Midbrain (tissue), 1 donor: ENCODE results near the gene FOXO1.
"Not testable (repeated sequence)": the region's sequence is repeated elsewhere in the genome, so short reads cannot be mapped to it uniquely, and the experiment has no call there.

ENCODE experiments used
- DNase-seq: peaks from one replicate; lab custom pipeline; 2025; lab: John Stamatoyannopoulos, UW

Gene FOXO1

DNA sequence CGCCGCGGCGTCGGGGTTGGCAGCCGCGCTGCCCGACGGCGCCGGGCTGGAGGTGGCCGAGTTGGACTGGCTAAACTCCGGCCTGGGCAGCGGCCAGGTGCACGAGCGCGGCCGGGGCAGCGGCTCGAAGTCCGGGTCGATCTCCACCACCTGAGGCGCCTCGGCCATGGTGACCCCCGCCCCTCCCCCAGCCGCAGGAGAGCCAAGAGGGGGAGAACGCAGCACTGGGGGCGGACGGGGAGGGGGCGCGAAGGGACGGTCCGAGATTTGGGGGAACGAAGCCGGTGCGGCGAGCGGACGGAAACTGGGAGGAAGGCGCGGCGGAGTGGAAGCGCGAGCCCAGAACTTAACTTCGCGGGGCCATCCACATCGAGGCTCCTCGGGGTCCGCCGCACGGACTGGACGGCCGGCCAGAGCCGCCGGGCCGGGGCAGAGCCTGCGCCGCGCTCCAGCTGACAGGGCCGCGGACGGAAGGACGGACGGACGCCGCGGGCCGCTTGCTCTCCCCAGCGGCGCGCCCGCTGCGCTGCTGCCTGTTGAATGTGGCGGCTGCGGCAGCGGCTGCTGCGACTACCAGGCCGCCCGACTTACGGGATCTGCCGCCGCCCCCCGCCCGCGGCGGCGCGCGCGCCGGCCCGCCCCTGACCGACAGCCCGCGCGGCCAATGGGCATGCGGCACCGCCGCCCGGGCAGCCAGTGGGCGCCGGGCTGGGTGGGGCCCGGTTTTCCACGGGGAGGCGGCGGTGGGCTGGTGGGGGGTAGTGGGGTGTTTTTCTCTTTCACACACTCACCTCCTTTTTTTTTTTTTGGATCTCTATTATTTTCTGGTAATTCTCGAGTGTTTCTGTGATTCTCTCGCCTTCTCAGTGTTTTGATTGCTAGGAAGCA lies at the start of gene FOXO1:
FOXO1 (minus strand) TSS at position 597 of the 888 bp plus-strand sequence; CDS start at position 168, 429 bp downstream.
- DNase-seq = peak; percentile 86

DNA sequence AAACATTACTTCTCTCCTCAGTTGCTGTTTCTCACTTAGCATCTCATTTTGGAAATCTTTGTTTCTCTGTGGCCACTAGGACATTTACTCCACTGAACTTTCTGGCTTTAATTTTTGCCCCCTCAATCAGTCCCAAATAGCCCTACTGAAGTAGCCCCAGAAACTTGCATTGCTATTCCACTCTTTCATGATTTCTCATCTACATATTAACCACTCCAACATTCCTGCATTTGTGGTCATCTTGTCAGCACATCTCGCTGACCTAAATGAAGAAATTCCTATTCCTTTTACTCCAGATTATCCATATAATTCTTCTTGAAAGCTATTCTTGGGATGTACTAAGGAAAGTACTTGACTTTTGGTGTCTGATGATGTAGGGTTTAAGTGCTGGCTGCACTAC lies 48.0 kb upstream of the FOXO1 start:
- not testable (repeated sequence) for DNase-seq

DNA sequence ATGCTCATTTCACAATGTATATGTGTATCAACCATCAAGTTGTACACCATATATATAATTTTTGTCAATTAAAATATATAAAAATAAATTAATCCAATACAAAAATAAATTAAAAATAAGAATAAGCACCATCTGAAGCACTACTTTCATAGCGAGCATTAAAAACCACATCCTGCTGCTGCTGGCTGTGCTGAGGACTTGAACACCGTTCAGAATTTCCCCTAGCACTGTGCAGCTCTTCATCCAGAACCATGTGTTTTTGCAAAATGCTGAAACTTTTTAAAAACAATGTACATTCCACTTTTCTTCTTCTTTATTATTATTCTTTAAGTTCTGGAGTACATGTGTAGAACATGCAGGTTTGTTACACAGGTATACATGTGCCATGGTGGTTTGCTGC lies 40.0 kb upstream of the FOXO1 start:
- DNase-seq = no peak

DNA sequence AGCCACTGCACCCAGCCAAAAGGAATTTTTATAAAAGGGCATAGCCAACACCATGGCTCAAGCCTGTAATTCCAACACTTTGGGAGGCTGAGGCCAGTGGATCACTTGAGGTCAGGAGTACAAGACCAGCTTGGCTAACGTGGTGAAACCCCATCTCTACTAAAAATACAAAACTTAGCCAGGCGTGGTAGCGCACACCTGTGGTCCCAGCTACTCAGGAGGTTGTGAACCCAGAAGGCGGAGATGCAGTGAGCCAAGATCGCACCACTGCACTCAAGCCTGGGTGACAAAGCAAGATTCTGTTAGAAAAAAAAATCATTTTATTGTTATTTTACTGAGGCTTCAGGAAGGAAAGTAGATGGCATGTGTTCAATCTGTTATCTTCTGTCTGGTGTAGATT lies 31.3 kb upstream of the FOXO1 start:
- DNase-seq = no peak

DNA sequence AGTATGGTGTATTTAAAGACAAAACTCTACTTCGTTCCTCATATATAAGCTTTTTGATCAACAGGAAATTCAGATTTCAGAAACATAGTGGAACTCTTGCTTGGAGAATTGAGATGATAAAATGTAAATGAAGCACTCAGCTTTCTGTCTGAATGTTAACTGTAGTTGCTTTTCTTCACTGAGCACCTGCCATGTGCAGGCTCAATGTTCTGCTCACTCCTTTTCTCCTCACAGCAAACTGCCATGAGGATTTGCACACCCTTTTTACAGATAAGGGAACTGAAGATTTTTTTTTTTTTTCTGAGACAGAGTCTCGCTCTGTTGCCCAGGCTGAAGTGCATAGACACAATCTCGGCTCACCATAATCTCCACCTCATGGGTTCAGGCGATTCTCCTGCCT lies 28.0 kb upstream of the FOXO1 start:
- DNase-seq = no peak

DNA sequence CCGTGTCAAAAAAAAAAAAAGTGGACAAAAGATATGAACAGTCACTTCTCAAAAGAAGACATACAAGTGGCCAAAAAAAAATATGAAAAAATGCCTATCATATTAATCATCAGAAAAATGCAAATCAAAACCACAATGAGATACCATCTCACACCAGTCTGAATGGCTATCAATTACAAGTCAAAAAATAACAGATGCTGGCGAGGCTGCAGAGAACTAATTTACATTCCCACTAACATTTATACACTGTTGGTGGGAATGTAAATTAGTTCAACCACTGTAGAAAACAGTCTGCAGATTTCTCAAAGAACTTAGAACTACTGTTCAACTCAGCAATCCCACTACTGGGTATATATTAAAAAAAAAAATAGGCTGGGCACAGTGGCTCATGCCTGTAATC lies 26.5 kb upstream of the FOXO1 start:
- no peak for DNase-seq

DNA sequence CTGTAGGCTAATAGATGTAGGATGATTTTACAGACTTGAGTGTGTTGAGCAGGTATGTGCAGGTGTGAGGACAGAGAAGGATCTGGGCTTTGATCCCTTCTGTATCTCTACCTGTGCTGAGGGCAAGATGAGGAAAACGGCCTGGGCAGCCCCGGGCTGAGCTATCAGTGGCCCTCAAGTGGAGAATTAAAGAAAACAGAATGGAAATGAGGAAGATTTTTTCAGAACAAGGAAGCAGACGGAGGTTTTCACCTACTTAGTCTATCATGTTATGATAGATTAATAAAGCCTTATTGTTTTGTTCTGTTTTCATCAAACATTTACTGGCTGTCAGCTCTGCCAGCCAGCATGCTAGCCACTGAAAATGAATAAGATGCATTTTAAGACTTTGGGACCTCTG lies 22.3 kb upstream of the FOXO1 start:
- DNase-seq = no peak

DNA sequence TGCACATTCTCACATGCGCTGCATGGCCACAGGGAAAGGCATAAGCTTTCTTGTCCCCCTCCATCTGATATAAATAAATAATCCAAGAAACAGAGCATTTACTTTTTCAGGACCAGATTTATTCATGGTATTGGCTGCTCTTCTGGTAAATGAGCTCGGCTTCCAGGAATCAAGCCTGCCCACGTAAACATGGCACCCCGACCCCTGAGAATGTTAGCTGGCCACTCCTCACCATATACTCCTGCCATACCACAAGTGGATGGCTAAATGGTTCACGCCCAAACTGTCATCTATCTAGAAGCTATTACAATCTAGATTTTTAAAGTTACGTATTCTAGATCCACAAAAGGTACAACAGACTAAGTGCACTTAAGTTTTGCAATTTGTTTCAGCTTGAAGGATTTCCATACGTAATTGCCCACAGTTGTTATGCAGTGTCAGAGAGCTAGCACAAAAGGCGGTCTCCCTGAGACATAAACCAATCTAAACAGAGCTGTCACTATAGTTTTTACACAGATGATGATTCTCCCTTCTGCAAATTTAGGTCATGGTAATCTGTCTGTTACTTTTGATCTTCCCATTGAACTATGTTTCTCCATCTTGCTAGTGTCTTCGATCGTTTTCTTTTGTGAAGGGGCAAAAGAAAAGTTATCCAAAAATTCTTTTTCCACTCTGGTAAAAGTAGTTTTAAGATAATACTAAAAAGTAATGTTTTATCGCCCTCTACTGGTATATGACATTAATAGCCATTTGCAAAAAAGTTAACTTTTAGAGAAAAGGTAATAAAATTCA lies 16.2 kb upstream of the FOXO1 start:
- DNase-seq = peak; percentile 38

DNA sequence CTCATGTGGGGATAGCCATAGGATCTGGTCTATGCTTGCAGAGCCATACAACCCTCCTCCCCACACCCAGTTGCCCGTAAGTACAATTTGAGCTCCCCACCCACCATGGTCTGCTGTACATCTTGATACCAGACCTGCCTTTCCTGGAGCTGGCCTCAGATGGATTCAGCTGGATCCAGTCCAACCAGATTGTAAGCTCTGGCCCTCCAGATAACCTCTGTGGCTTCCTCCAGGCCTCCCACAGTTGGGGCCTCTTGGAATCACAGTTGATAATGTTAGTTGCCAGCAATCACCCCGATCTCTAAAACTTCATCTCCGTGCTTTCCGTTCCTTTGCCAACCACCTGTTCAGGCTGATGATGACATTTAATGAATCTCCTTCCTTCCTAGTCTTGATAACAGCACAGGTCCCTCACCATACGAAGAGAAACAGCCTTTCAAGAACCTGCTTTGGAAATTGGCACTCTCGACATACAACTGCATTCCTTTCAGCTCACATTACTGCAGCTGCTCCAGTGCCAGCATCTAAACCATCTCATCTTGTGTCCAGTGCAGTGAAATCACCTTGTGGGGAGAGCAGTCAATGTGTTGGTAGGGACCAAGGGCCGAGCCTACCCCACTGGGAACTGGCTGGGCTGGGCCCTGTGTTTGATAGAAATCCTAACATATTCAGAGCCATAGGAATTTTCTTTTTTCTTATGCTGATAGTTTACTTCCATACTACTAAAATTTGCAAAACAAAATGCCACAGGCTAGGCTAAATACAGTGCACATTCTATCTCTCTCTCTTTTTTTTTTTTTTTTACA lies 15.1 kb upstream of the FOXO1 start:
- no peak for DNase-seq

DNA sequence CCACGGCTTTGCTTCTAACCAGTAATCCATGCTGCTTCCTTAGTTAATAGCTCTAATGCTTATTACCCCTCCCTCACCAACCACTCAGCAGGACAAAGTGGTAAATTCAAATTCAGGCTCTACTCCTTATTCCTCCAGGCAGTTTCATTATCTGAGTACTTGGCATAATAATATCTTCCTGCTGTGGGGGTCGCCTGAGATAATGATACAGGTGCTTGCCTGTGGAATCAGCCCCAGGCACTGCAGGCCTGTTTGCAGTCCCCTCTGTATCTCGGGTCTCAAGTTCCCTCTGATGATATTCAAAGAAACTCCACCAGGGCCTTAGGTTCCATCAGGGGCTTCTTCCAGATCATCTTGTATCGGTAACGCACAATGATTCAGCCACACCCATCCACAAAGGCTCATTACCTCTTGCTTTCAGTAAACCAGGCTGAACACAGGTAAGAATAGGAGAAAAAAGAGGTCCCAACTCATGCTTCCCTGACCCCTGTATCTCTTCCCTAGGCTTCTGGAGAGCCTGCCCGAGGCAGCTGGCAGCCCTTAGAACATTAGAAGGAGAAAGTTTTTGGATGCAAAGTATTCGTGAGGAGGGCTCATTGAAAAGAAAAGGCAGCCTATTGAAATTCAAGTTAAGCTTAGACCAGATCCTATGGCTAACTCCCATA lies 14.3 kb upstream of the FOXO1 start:
- no peak for DNase-seq

DNA sequence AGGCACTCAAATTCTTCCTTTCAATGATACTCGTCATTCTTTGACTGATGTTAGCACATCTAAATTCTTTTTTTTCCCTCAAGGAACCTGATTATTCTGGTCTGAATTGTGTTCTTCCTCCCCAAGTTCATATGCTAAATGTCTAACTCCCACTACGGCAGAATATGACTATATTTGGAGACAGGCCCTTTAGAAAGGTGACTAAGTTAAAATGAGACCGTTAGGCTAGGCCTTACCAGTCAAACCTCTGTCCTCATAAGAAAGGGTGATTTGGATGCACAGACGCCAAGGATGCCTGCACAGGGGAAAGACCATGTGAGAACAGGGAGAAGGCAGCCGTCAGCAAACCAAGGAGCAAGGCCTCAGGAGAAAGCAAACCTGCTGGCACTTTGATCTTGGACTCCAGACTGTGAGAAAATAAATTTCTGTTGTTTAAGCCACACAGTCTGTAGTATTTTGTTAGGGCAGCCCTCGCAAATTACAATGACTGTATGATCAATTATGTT lies 13.1 kb upstream of the FOXO1 start:
- DNase-seq = no peak

DNA sequence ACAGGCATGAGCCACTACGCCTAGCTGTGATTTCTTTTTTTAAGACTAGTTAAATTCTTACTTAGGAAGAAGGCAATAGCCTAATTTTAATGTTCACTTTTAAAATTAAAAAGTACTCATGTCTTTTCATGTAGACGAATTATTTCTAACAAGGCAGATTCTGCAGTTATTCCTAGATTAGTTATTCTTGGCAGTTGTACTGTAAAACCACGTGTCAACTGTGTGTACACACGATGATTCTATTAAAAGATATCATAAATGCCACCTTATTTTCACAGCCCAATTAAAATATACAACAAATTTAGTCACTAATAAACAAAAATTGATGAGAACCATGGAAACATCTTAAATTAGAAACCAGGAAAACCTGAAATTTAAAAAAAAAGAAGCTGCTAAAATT lies 10.6 kb upstream of the FOXO1 start:
- DNase-seq = no peak

DNA sequence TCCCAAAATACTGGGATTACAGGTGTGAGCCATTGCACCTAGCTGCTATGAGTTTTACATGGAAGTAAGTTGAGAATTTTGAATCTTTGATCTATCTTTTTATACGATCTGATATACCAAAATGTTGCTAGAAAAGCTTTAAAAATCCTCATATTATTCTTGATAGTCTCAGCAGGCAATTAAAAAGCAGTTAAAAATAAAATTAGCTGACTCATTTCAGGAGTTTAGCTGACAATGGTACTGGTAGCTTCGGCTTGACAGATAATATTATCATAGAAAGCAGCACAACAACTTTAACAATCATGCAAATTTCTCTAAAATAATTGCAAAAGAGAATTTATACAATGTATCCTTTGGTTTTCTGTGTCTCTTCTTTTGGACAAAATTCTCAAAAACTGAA lies 9.6 kb upstream of the FOXO1 start:
- DNase-seq = no peak

DNA sequence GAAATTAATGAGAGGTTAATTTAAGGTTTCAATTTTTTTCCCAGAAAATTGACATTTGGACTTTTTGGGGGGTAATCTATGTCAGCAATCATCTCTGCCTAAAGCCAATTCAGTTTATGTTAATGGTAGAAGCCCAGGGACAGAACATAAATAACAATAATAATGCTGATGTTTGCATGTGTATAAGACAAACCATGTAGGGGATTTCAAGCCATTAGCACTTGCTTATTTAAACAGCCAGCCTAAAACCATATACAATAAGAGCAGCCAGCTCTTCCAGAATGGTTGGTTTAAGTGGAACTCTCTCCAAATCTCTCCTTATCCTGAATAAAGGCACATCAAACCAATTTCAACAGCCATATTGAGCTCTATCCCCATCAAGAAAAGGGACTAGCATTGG lies 7.0 kb upstream of the FOXO1 start:
- DNase-seq = no peak

DNA sequence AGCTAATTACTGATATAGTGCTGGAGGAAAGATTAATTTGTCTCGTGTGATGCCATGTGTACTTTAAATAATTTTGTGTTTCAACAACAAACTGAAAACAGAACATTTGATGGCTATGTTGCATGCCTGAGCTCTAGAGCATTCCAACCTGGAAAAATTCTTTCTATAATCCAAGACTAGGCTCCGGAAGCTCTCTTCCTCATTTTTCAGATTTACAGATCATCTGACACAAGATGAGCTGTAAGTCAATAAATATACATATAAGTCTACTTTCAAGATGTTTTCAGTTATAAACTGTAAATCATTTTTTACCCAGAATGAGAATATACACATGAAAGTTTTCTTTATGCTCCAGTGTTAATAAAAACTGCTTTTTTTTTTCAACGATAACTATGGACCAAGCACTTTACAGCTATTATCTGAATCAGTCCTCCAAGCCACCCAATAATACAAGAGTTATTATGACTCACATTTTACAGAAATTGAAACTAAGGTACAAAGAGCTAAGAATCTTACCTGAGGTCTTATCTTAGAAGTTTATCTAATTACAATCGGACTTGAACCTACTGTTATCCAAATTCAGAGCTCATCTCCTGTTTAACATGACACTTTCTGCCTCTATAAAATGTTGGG lies 6.4 kb upstream of the FOXO1 start:
- no peak for DNase-seq

DNA sequence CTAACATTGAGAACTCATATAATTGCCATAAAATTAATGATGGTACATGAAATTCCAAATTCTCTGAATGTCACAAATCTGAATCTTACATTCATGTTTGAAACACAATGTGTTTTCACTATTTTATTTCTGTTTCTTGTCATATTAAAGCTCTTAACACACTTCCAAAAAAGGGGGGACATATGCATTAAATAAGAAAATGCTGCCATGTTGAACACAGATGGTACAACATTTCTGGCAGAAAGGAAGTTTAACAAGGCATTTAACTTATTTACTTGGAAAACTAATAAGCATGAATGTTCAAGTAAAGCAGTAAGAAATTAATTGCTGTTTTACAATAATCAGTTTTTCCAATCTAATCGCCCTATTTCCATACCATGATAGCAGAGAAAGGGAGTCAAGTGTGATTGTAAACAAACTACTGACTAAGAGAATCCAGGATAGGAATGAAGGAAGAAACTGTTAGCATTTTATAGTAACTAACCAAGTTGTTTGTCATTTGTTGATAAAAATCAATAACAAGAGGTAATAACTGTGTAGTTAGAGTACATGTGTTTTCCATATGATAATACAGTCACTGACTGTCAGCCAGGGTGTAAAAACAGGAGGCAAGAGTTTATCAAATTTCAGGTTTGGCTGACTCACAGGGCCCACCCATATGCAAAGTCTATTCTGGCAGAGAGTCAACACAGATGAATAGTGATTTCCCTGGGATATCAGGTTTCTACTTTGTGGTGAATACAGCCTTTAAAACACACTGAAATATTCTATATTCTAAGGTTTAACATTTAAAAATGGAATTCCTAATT lies 5.7 kb upstream of the FOXO1 start:
- no peak for DNase-seq

DNA sequence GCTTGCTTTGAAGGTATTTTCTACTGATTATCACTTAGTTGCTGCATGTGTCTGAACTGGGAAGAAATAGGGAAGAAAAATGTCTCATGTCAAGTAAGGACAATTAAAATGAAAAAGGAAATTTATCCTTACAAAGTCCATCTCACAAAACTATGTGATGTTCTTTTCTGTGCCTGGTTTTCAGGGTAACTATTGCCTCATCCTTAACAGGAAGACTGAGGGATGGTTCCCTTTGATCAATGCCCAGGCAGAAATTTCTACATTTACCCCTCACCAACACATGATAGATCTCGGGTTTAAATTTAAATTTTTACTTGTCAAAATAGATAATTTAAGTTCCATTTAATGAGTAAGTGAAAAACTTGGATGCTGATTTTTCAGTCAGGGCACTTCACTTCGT lies 3.9 kb upstream of the FOXO1 start:
- DNase-seq = no peak

DNA sequence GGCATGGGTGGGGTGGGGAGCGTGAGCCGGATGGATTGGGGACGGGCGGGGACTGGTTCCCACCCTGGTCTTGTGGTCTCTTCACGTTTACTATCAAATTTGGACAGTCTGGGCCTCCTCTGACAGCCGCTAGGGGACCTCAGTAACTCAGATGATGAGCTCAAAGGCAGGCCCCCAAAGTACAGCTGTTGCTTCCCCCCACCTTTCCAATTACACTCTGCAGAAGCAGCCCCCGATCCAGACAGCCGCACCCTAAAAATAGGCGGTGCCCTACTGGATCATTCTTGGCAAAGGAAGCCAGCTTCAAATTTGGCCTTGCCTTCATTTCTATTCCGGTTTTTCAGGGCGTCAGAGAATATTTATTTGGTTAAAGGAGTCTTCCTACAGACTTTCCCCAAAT lies 1.9 kb upstream of the FOXO1 start:
- DNase-seq = no peak

DNA sequence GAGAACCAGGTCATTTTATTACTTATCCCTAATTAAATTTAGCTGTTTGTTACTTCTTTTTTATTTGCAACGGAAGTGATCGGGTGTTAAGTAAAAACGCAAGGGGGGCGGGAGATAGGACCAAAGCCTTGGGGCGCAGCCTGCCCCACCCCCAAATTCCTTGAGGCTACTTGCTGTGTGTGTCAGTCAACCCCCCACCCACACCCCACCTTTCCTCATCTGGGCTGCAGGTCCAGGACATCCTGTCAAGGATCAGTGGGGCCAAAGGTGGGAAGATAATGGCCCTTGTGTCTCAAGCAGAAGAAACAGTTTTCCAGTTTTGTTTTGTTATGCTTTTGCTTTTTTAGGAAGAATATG lies 1.2 kb upstream of the FOXO1 start:
- DNase-seq = no peak

DNA sequence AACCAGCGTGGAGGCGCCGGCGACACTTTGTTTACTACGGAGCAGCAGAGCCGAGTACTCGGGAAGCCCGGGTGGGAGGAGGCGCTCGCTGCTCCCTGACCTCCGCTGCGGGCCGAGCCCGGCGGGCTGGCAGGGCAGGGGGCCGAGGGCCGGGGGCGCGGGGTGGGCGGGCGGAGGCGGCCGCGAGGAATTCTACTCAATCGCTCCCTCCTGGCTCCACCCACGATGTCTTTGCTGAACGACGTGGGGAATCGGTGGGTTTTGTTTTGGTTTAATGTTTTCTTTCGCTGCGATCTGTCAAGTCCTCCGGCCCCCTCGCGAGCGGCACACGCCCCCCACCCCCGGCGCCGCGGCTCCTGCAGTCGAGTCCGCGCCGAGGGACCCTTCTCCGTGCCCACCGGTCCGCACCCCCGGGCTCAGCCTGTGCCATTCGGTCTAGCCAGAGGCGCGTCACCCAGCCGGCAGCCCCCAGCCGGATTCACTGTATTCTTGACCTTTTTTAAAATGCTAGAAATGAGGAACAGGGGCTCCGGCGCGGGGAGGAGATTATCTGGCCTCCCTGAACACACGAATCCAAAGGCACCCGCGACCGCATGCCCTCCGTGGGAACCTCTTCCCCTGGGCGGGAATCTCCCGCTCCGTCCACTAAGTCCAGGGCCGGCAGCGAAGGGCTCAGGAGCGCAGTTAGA lies 636 bp upstream of the FOXO1 start:
- peak; percentile 43 for DNase-seq
